Mesenchymal stem cell (in vitro differentiated cells and primary cell): ENCODE measurements around the gene CDKN2B-AS1. TPM values are rescaled to one million over a fixed set of nuclear protein-coding genes. Genes with fewer than 3 reads are reported as not detected.
A peak's percentile ranks its signal among the peaks of the same experiment; 100 is the strongest.
"Not testable (repeated sequence)": the region's sequence is repeated elsewhere in the genome, so short reads cannot be mapped to it uniquely, and the experiment has no call there.

Experiments
- DNase-seq: peaks from one replicate; pipeline ENCODE4 v3.0.0-alpha.2; 2013
- H2AFZ ChIP-seq: one replicate; pipeline ENCODE4 v1.6.1; 2013; ENCODE audit warnings: low read depth, mild to moderate bottlenecking, control low read depth, inconsistent platforms, low read length, moderate library complexity
- H2AK5ac ChIP-seq: 2 replicates; pipeline ENCODE4 v1.6.1; 2013; ENCODE audit warnings: low read length, moderate library complexity, mild to moderate bottlenecking, inconsistent platforms; ENCODE audit not compliant: severe bottlenecking
- H2BK120ac ChIP-seq: one replicate; pipeline ENCODE4 v1.6.1; 2013; ENCODE audit warnings: low read depth, mild to moderate bottlenecking, inconsistent platforms, low read length, moderate library complexity
- H2BK12ac ChIP-seq, 2 experiments: one replicate each; pipeline ENCODE4 v1.6.1; 2013; ENCODE audit warnings: inconsistent platforms in 2 of 2, low read length in 2 of 2, mild to moderate bottlenecking in 2 of 2, moderate library complexity in 2 of 2, control low read depth in 1 of 2
- H2BK15ac ChIP-seq: one replicate; pipeline ENCODE4 v1.6.1; 2013; ENCODE audit warnings: mild to moderate bottlenecking, low read depth, inconsistent platforms; ENCODE audit not compliant: poor library complexity, severe bottlenecking
- H2BK5ac ChIP-seq: 2 replicates; pipeline ENCODE4 v1.6.1; 2013; ENCODE audit warnings: low read depth, mild to moderate bottlenecking, low read length, control low read depth, inconsistent platforms; ENCODE audit not compliant: poor library complexity, severe bottlenecking
- H3K14ac ChIP-seq, 2 experiments: one replicate each; pipeline ENCODE4 v1.6.1; 2013; ENCODE audit warnings: inconsistent platforms in 2 of 2, low read length in 2 of 2, control low read depth in 1 of 2, mild to moderate bottlenecking in 1 of 2, moderate library complexity in 1 of 2
- H3K18ac ChIP-seq, 2 experiments: one replicate each; pipeline ENCODE4 v1.6.1; 2013; ENCODE audit warnings: inconsistent platforms in 2 of 2, low read length in 2 of 2, control low read depth in 1 of 2, low read depth in 1 of 2, mild to moderate bottlenecking in 1 of 2
- H3K23ac ChIP-seq, 2 experiments: one replicate each; pipeline ENCODE4 v1.6.1; 2013; ENCODE audit warnings: inconsistent platforms in 2 of 2, low read length in 2 of 2, mild to moderate bottlenecking in 2 of 2, moderate library complexity in 2 of 2, control low read depth in 1 of 2
- H3K27ac ChIP-seq: 2 replicates; pipeline ENCODE4 v1.5.1; 2013; ENCODE audit warnings: mild to moderate bottlenecking, moderate library complexity, low read length, control low read depth, inconsistent platforms; ENCODE audit not compliant: poor library complexity, severe bottlenecking
- H3K27me3 ChIP-seq, 2 experiments: 2 replicates each; pipeline versions ENCODE4 v1.6.1 to v1.7.0; 2013; ENCODE audit warnings: low read length in 2 of 2, mild to moderate bottlenecking in 2 of 2, moderate library complexity in 2 of 2, control low read depth in 1 of 2, inconsistent platforms in 1 of 2; ENCODE audit not compliant: control insufficient read depth in 1 of 2, insufficient read depth in 1 of 2
- H3K36me3 ChIP-seq, 2 experiments: 2 replicates each; pipeline versions ENCODE4 v1.6.1 to v1.7.0; 2013; ENCODE audit warnings: low read length in 2 of 2, control low read depth in 1 of 2, inconsistent platforms in 1 of 2, low read depth in 1 of 2, mild to moderate bottlenecking in 1 of 2; ENCODE audit not compliant: insufficient read depth in 2 of 2, control insufficient read depth in 1 of 2
- H3K4ac ChIP-seq, 2 experiments: one replicate each; pipeline ENCODE4 v1.6.1; 2013; ENCODE audit warnings: inconsistent platforms in 2 of 2, low read length in 2 of 2, mild to moderate bottlenecking in 2 of 2, moderate library complexity in 2 of 2, control low read depth in 1 of 2, low read depth in 1 of 2
- H3K4me1 ChIP-seq: 2 replicates; pipeline ENCODE4 v1.6.1; 2013; ENCODE audit warnings: low read depth, low read length, control low read depth; ENCODE audit not compliant: control insufficient read depth, insufficient read depth
- H3K4me2 ChIP-seq: 2 replicates; pipeline ENCODE4 v1.6.1; 2013; ENCODE audit warnings: low read length, mild to moderate bottlenecking, inconsistent platforms; ENCODE audit not compliant: poor library complexity, severe bottlenecking
- H3K4me3 ChIP-seq, 2 experiments: 2 replicates each; pipeline versions ENCODE4 v1.5.1 to v1.7.0; 2013; ENCODE audit warnings: low read length in 2 of 2, mild to moderate bottlenecking in 2 of 2, control low read depth in 1 of 2, low read depth in 1 of 2; ENCODE audit not compliant: insufficient read depth in 1 of 2
- H3K79me1 ChIP-seq: replicated peaks from 2 replicates; pipeline ENCODE4 v1.6.1; 2013; ENCODE audit warnings: mild to moderate bottlenecking, control low read depth, low read length, inconsistent platforms; ENCODE audit not compliant: poor library complexity, severe bottlenecking
- H3K9ac ChIP-seq: 2 replicates; pipeline ENCODE4 v1.7.0; 2013; ENCODE audit warnings: mild to moderate bottlenecking, low read length, moderate library complexity
- H3K9me3 ChIP-seq: 2 replicates; pipeline ENCODE4 v1.7.0; 2013; ENCODE audit warnings: mild to moderate bottlenecking, low read length; ENCODE audit not compliant: control insufficient read depth
- H4K8ac ChIP-seq: one replicate; pipeline ENCODE4 v1.6.1; 2013; ENCODE audit warnings: inconsistent platforms, mild to moderate bottlenecking, low read length, moderate library complexity
- H4K91ac ChIP-seq: one replicate; pipeline ENCODE4 v1.6.1; 2013; ENCODE audit warnings: mild to moderate bottlenecking, low read length, inconsistent platforms
- WGBS: methylation state at CpG from one replicate; pipeline ENCODE4 v1.1.7; 2013; ENCODE audit warnings: mixed read lengths; 5-methylcytosine and 5-hydroxymethylcytosine counted together
- polyA plus RNA-seq, 2 experiments: library from polyadenylated mRNA; stranded (reverse); fragments of 200-250 nt; gene quantifications; one replicate each; pipeline ENCODE4 v1.2.3, GENCODE V29; 2013

The CDKN2B-AS1 gene
- polyA plus RNA-seq (2013, experiment 1 of 2) = 1.4 TPM
- polyA plus RNA-seq (2013, experiment 2 of 2) = 1.9 TPM

DNA sequence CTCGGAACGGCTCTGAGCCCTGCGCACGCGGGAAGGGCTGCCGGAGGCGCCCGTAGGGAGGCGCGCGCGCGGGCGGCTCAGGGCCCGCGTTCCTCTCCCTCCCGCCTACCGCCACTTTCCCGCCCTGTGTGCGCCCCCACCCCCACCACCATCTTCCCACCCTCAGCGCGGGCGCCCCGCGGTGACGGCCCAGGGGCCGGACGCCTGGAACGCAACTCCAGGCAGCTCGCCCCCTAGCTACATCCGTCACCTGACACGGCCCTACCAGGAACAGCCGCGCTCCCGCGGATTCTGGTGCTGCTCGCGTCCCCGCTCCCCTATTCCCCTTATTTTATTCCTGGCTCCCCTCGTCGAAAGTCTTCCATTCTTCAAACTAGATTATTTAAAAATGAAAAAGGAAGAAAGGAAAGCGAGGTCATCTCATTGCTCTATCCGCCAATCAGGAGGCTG, at the start of gene CDKN2B-AS1:
Gene CDKN2B-AS1, plus strand, starts transcription at position 236 of the 450 bp plus-strand sequence.
- Histone ChIP-seq H3K27ac (peak within 1 kb of the TSS; percentile 95), H2BK15ac (peak within 1 kb of the TSS; percentile 86), H3K4me2 (peak within 1 kb of the TSS; percentile 95), H3K4ac (peak within 1 kb of the TSS; percentile 91 to 98), H3K79me1 (peaks cover 17% of the 10 kb centered on the region), H2BK120ac (peak within 1 kb of the TSS; percentile 79), H4K91ac (peak within 1 kb of the TSS; percentile 92), H2AFZ (peak within 1 kb of the TSS; percentile 98), H2BK5ac (peak within 1 kb of the TSS; percentile 89), H2AK5ac (peak within 1 kb of the TSS; percentile 59), H3K27me3 (no peaks in the 10 kb centered on the region), H4K8ac (peak within 1 kb of the TSS; percentile 98), H3K4me1 (peaks cover 13% of the 10 kb centered on the region), H3K18ac (peak within 1 kb of the TSS; percentile 94 to 99), H3K9ac (peak within 1 kb of the TSS; percentile 96), H3K9me3 (no peaks in the 10 kb centered on the region), H3K23ac (peak within 1 kb of the TSS; percentile 34 to 89), H3K14ac (peak within 1 kb of the TSS; percentile 9 to 97), H2BK12ac (peak within 1 kb of the TSS; percentile 53 to 98), H3K4me3 (peak within 1 kb of the TSS; percentile 93 to 96), H3K36me3 (peaks cover 0 to 2% of the 10 kb centered on the region in 2 experiments)
- DNase-seq = peak; percentile 89
- 0% methylated on average over 33 of the region's 43 CpGs for WGBS

DNA sequence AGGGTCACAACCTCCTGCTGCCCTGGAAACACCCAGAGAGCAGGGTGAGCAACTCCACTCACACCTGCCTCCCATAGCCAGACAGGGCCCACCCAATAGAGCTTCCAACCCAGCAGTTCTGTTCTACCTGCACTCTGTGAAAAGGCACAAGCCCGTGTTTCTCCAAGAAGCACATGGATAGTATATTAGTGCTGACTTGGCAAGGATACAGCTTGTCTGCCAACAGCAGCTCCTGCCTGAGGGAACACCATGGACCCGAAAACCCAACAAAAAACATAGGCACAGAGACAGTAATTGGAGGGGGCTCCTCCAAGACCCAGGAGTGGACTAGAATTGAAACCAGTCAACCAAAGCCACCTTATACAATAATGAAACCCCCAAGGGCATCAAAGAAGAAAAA, 49.0 kb upstream of the CDKN2B-AS1 start:
- H2BK120ac ChIP-seq = no peak overlapping the region
- H2BK12ac ChIP-seq = no peak overlapping the region
- no peaks in the 10 kb centered on the region for H3K79me1 ChIP-seq
- no peak overlapping the region for H3K4me2 ChIP-seq
- H3K18ac ChIP-seq = no peak overlapping the region
- H4K8ac ChIP-seq = no peak overlapping the region
- 77% methylated on average over 2 of the region's 2 CpGs for WGBS
- no peak overlapping the region for H3K4ac ChIP-seq
- H3K9ac ChIP-seq = no peak overlapping the region
- no peak overlapping the region for H3K27ac ChIP-seq
- no peak overlapping the region for H3K23ac ChIP-seq
- no peaks in the 10 kb centered on the region for H3K9me3 ChIP-seq
- H3K27me3 ChIP-seq = no peaks in the 10 kb centered on the region
- no peak overlapping the region for H4K91ac ChIP-seq
- H3K36me3 ChIP-seq = no peaks in the 10 kb centered on the region
- no peak for DNase-seq
- H2BK15ac ChIP-seq = no peak overlapping the region
- no peak overlapping the region for H2AFZ ChIP-seq
- H3K14ac ChIP-seq = no peak overlapping the region
- H2BK5ac ChIP-seq = no peak overlapping the region
- H3K4me3 ChIP-seq = no peak overlapping the region
- no peaks in the 10 kb centered on the region for H3K4me1 ChIP-seq
- no peak overlapping the region for H2AK5ac ChIP-seq

DNA sequence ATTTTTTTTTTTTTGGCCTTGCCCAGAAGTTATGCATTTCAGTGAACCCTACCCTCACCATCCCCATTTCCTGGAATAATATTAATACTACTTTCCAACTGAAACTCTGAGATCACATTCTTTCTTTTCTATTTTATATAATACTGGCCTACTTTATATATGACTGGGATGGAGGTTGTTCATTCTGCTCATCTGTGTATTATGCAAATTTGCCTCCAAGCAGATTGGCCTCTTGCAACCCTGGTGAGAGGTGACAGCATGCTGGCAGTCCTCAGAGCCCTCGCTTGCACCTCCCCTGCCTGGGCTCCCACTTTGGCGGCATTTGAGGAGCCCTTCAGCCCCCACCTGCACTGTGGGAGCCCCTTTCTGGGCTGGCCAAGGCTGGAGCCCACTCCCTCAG, 35.8 kb upstream of the CDKN2B-AS1 start:
- Histone ChIP-seq H2BK12ac (no peak overlapping the region), H2BK15ac (no peak overlapping the region)
- 77% methylated on average over 2 of the region's 2 CpGs for WGBS

DNA sequence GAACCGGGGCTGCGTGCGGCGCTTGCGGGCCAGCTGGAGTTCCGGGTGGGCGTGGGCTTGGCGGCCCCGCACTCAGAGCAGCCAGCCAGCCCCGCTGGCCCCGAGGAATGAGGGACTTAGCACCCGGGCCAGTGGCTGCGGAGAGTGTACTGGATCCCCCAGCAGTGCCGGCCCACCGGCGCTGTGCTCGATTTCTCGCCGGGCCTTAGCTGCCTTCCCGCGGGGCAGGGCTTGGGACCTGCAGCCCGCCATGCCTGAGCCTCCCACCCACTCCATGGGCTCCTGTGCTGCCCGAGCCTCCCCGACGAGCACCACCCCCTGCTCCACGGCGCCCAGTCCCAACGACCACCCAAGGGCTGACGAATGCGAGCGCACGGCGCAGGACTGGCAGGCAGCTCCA, 35.3 kb upstream of the CDKN2B-AS1 start:
- H2AK5ac ChIP-seq, H3K36me3 ChIP-seq, H3K4ac ChIP-seq, H3K4me1 ChIP-seq, H3K27ac ChIP-seq, H3K14ac ChIP-seq, H3K4me3 ChIP-seq, H3K9me3 ChIP-seq, DNase-seq, H3K18ac ChIP-seq, H3K4me2 ChIP-seq, H3K9ac ChIP-seq, H2BK15ac ChIP-seq, H2BK12ac ChIP-seq, H4K91ac ChIP-seq, H2BK120ac ChIP-seq, H3K23ac ChIP-seq, H4K8ac ChIP-seq, H3K27me3 ChIP-seq, H2AFZ ChIP-seq, H3K79me1 ChIP-seq, H2BK5ac ChIP-seq: not testable (repeated sequence)
- 88% methylated on average over 22 of the region's 33 CpGs for WGBS

More for the DNA sequence above, 35.8 kb upstream of the CDKN2B-AS1 start:
- no peaks in the 10 kb centered on the region for H3K79me1 ChIP-seq
- no peaks in the 10 kb centered on the region for H3K36me3 ChIP-seq
- no peak overlapping the region for H3K23ac ChIP-seq
- H2AK5ac ChIP-seq = no peak overlapping the region
- H3K4ac ChIP-seq = no peak overlapping the region
- no peak overlapping the region for H2BK5ac ChIP-seq
- no peak overlapping the region for H4K91ac ChIP-seq
- H3K4me1 ChIP-seq = no peaks in the 10 kb centered on the region
- no peak overlapping the region for H3K27ac ChIP-seq
- no peak overlapping the region for H3K14ac ChIP-seq
- H3K4me3 ChIP-seq = no peak overlapping the region
- H3K18ac ChIP-seq = no peak overlapping the region
- no peak overlapping the region for H2BK120ac ChIP-seq
- no peaks in the 10 kb centered on the region for H3K9me3 ChIP-seq
- H4K8ac ChIP-seq = no peak overlapping the region
- no peak overlapping the region for H3K4me2 ChIP-seq
- DNase-seq = no peak
- no peaks in the 10 kb centered on the region for H3K27me3 ChIP-seq
- H3K9ac ChIP-seq = no peak overlapping the region
- H2AFZ ChIP-seq = no peak overlapping the region
